IPS DF 6.9 (cell line): Measurements from ENCODE around the gene TXN2.
A peak's percentile ranks its signal among the peaks of the same experiment; 100 is the strongest.

Experiments used
- DNase-seq: peaks from one replicate; pipeline ENCODE4 v3.0.0-alpha.2; 2013; ENCODE audit warnings: low read depth, low spot score
- H3K27ac ChIP-seq: one replicate; pipeline ENCODE4 v1.5.1; 2013; ENCODE audit warnings: low read length, control low read depth
- H3K27me3 ChIP-seq: 2 replicates; pipeline ENCODE4 v1.6.1; 2013; ENCODE audit warnings: mild to moderate bottlenecking, low read length; ENCODE audit not compliant: control insufficient read depth, insufficient read depth
- H3K36me3 ChIP-seq: 2 replicates; pipeline ENCODE4 v1.6.1; 2013; ENCODE audit warnings: low read length; ENCODE audit not compliant: control insufficient read depth, insufficient read depth
- H3K4me1 ChIP-seq: 2 replicates; pipeline ENCODE4 v1.6.1; 2013; ENCODE audit warnings: low read length; ENCODE audit not compliant: control insufficient read depth, insufficient read depth
- H3K4me3 ChIP-seq: 2 replicates; pipeline ENCODE4 v1.5.1; 2013; ENCODE audit warnings: mild to moderate bottlenecking, low read length
- H3K9me3 ChIP-seq: 2 replicates; pipeline ENCODE4 v1.6.1; 2013; ENCODE audit warnings: low read length, inconsistent platforms; ENCODE audit not compliant: control insufficient read depth, insufficient read depth
- WGBS: extraction: QIAGEN DNeasy Blood & Tissue Kit; methylation state at CpG from one replicate; pipeline ENCODE4 v1.1.7; 2013; ENCODE audit warnings: mixed read lengths, missing lambda C conversion rate; ENCODE audit not compliant: insufficient read length, insufficient coverage; 5-methylcytosine and 5-hydroxymethylcytosine counted together

TXN2 gene

DNA sequence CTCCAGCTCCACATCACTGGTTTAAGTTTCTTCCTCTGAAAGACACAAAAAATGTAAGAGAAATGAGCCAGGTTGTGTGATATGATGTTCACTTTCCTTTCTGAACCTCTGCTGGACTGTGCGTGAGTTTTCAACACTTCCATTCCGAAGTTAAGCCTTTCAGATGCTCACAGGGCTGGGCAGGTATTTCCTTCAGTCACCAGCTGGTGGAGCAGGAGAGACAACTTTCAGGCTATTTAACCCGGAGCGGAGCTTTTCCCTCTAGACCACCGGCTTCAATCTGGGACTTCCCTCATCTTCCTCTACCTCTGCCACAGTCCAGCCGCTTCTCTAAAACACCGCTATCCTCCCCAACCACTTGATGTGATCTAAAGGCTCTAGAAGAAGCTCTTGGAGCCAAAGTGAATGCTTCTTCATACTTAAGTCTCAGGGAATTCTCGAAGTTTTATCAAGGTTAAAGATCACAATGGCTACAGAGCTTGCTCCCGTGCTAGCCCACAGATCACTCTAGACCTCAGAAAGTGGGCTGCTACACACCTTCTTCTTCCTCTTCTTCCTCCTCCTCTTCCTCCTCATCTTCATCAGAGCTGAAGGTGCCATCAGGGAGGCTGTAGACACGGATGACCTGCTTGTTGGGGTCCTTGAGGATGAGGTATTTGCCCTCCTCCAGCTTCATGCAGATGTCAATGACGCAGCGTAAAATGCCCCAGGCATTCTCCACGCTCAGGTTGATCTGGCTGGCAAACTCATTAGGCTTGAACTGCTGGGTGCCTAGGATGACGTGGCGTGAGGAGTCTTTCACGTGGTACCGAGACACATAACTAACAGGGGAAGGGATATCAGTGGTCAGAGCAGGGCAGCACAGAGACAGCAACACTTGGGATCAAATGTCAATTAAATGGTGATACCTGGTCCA is 29.8 kb upstream of the TXN2 start:
- no peak for DNase-seq
- Histone ChIP-seq H3K4me1 (no peaks in the 10 kb centered on the region), H3K27ac (no peak overlapping the region), H3K36me3 (peaks cover 44% of the 10 kb centered on the region), H3K27me3 (no peaks in the 10 kb centered on the region; the same call in 1 of the 2 replicates), H3K4me3 (no peak overlapping the region), H3K9me3 (no peaks in the 10 kb centered on the region)
- WGBS: no CpG with 5 or more reads among the region's 17 CpGs

- H3K4me3 ChIP-seq: no peak overlapping the region
- peaks cover 36% of the 10 kb centered on the region for H3K36me3 ChIP-seq
- no peaks in the 10 kb centered on the region for H3K4me1 ChIP-seq
- no CpG with 5 or more reads among the region's 3 CpGs for WGBS
- H3K27me3 ChIP-seq: no peaks in the 10 kb centered on the region; the same call in 1 of the 2 replicates
- no peak for DNase-seq
- no peak overlapping the region for H3K27ac ChIP-seq
- no peaks in the 10 kb centered on the region for H3K9me3 ChIP-seq
Observed at GRCh38 chr22:36510384-36510783, 28.9 kb upstream of the TXN2 start.

- no peak overlapping the region for H3K4me3 ChIP-seq
- WGBS: no CpG with 5 or more reads among the region's 6 CpGs
- H3K27me3 ChIP-seq: no peaks in the 10 kb centered on the region; the same call in 1 of the 2 replicates
- peaks cover 16% of the 10 kb centered on the region for H3K36me3 ChIP-seq
- H3K9me3 ChIP-seq: no peaks in the 10 kb centered on the region
- H3K4me1 ChIP-seq: no peaks in the 10 kb centered on the region
- no peak for DNase-seq
- H3K27ac ChIP-seq: no peak overlapping the region
Observed at GRCh38 chr22:36507518-36508010, 26.1 kb upstream of the TXN2 start.

- peak; percentile 54 for DNase-seq
- H3K36me3 ChIP-seq: peaks cover 10% of the 10 kb centered on the region
- no peak within 1 kb of the TSS for H3K27ac ChIP-seq
- H3K27me3 ChIP-seq: no peaks in the 10 kb centered on the region; the same call in 1 of the 2 replicates
- peak within 1 kb of the TSS; percentile 43; the same call in 1 of the 2 replicates for H3K4me3 ChIP-seq
- no peaks in the 10 kb centered on the region for H3K9me3 ChIP-seq
- H3K4me1 ChIP-seq: no peaks in the 10 kb centered on the region
- no CpG with 5 or more reads among the region's 75 CpGs for WGBS
Observed at GRCh38 chr22:36506637-36507517, 25.4 kb upstream of the TXN2 start, which contains the start of gene FOXRED2. FOXRED2 (minus strand) TSS chr22:36507040; CDS start chr22:36506422, 618 bp downstream.

DNA sequence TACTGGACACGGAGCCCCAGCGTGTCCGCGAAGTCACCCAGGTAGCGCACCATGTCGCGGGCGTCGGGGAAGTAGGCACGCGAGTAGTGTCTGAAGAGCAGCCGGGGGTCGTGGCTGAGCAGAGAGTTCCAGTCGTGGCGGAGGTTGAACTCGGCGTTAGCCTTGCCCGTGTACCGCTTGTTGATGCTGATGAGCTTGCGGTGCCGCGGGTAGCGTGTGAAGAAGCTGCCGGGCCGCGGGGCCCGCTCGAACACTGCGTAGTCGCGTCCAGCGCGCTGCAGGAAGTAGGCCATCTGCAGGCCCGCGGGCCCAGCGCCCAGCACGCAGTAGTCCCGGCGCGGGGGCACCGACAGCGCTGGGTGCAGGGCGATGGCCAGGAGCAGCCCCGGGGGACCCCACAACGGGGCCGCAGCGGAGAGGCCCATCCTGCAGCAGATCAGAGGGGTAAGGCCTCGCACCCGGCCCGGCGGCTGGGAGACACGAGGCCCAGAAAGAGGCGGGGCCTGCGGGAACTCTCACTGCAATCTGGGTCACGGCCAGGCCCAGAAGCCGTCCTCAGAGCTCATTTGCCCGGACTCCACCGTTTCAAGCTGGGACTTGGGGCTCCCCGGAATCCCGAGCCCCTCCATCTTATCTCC is 24.7 kb upstream of the TXN2 start:
- H3K27me3 ChIP-seq: no peaks in the 10 kb centered on the region; the same call in 1 of the 2 replicates
- no CpG with 5 or more reads among the region's 60 CpGs for WGBS
- H3K4me1 ChIP-seq: no peaks in the 10 kb centered on the region
- peak overlapping the region; percentile 43; the same call in 1 of the 2 replicates for H3K4me3 ChIP-seq
- no peak overlapping the region for H3K27ac ChIP-seq
- no peaks in the 10 kb centered on the region for H3K9me3 ChIP-seq
- peaks cover 7% of the 10 kb centered on the region for H3K36me3 ChIP-seq
- no peak for DNase-seq

GRCh38 chr22:36497910-36498665 is 16.6 kb upstream of the TXN2 start:
- no peak for DNase-seq
- no CpG with 5 or more reads among the region's 30 CpGs for WGBS
- Histone ChIP-seq H3K27me3 (no peaks in the 10 kb centered on the region), H3K36me3 (peaks cover 17% of the 10 kb centered on the region), H3K4me1 (no peaks in the 10 kb centered on the region), H3K4me3 (no peak overlapping the region), H3K9me3 (no peaks in the 10 kb centered on the region), H3K27ac (no peak overlapping the region)

DNA sequence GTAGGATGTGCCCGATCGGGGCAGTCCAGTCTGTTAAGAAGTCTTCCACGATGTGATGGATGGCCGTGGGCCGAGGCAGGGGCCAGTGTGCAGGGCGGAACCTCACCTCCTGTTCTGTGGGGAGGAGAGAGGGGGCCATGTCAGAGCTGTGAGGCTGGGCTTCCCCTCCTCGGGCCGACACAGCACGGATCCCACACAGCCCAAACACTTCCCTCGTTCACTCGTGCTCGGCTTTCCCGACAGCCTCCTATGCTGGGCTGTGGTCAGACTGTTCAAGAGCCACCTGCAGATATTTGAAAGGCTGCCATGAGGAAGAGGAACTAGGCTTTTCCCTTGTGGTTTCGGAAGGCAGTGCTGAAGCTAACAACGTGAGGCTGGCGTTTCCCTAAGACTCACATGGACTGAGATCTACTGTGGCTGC is 12.3 kb upstream of the TXN2 start:
- WGBS: no CpG with 5 or more reads among the region's 16 CpGs
- Histone ChIP-seq H3K27me3 (no peaks in the 10 kb centered on the region), H3K36me3 (peaks cover 29% of the 10 kb centered on the region), H3K4me3 (no peak overlapping the region), H3K9me3 (no peaks in the 10 kb centered on the region), H3K27ac (no peak overlapping the region), H3K4me1 (no peaks in the 10 kb centered on the region)
- no peak for DNase-seq

DNA sequence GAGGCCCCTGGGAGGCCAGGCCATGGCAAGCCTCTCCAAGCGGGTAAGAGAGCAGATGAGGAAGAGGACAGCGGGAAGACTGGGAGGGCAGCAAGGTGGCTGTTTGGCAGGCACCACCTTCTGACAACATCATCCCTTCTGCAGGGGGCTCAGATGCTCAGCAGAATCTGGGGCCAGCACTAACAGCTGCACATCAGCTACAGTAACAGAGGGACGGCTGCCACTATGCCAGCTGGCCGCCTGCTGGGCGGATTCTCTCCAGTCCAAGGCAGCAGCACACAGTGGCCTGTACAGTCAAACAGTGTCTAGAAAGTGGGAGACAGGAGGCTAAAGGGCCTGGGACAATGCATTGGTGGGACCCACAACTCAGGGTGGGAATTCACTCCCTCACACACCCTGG is 10.7 kb upstream of the TXN2 start:
- Histone ChIP-seq H3K4me3 (no peak overlapping the region), H3K27me3 (no peaks in the 10 kb centered on the region), H3K4me1 (no peaks in the 10 kb centered on the region), H3K27ac (no peak overlapping the region), H3K36me3 (peaks cover 19% of the 10 kb centered on the region; the same call in 1 of the 2 replicates), H3K9me3 (no peaks in the 10 kb centered on the region)
- WGBS: no CpG with 5 or more reads among the region's 5 CpGs
- no peak for DNase-seq

- Histone ChIP-seq H3K27ac (no peak overlapping the region), H3K36me3 (peaks cover 14% of the 10 kb centered on the region; the same call in 1 of the 2 replicates), H3K4me1 (no peaks in the 10 kb centered on the region), H3K27me3 (no peaks in the 10 kb centered on the region), H3K9me3 (no peaks in the 10 kb centered on the region), H3K4me3 (no peak overlapping the region)
- WGBS: no CpG with 5 or more reads among the region's 7 CpGs
- DNase-seq: no peak
Observed at GRCh38 chr22:36491155-36491554, 9.7 kb upstream of the TXN2 start.
